HepG2 (cell line): ENCODE data around the gene HELZ2. TPM values are rescaled to one million over a fixed set of nuclear protein-coding genes. Genes with fewer than 3 reads are reported as not detected.

Source experiments
- ATF7 ChIP-seq, 2 experiments: fragments of 450-650 bp in 1 of 2; sonication (generic) in 1 of 2; formaldehyde crosslinking in 1 of 2; IDR thresholded peaks; 2 replicates each; pipeline versions ENCODE4 v1.4.0 to v1.6.1; 2016 to 2020; ENCODE audit warnings: antibody characterized with exemption in 1 of 2, mild to moderate bottlenecking in 1 of 2, missing genetic modification reagents in 1 of 2
- CBX1 ChIP-seq: IDR thresholded peaks from one replicate; pipeline ENCODE4 v1.6.1; 2016; ENCODE audit warnings: antibody characterized with exemption, low read depth
- CBX5 ChIP-seq: sonication (generic); formaldehyde crosslinking; IDR thresholded peaks from 2 replicates; pipeline ENCODE4 v1.4.0; 2020; ENCODE audit warnings: missing genetic modification reagents, borderline replicate concordance
- HIVEP1 ChIP-seq: sonication (generic); formaldehyde crosslinking; IDR thresholded peaks from 2 replicates; pipeline ENCODE4 v1.4.0; 2020; ENCODE audit warnings: mild to moderate bottlenecking, missing genetic modification reagents
- HNF4A ChIP-seq: sonication (generic); formaldehyde crosslinking; IDR thresholded peaks from 2 replicates; pipeline ENCODE4 v1.4.0; 2020; ENCODE audit warnings: missing genetic modification reagents
- HOXA5 ChIP-seq: sonication (generic); formaldehyde crosslinking; IDR thresholded peaks from 2 replicates; pipeline ENCODE4 v1.4.0; 2020; ENCODE audit warnings: missing genetic modification reagents
- KLF11 ChIP-seq: IDR thresholded peaks from 2 replicates; pipeline ENCODE4 v1.6.1; 2016; ENCODE audit warnings: missing compliant biosample characterization
- MZF1 ChIP-seq: sonication (generic); formaldehyde crosslinking; IDR thresholded peaks from 2 replicates; pipeline ENCODE4 v1.8.1; 2023; ENCODE audit warnings: mild to moderate bottlenecking, missing genetic modification reagents, borderline replicate concordance
- RELA ChIP-seq: sonication (generic); formaldehyde crosslinking; IDR thresholded peaks from 2 replicates; pipeline ENCODE4 v1.4.0; 2020; ENCODE audit warnings: missing genetic modification reagents
- ZNF20 ChIP-seq: sonication (generic); formaldehyde crosslinking; IDR thresholded peaks from 2 replicates; pipeline ENCODE4 v1.4.0; 2020; ENCODE audit warnings: mild to moderate bottlenecking, moderate library complexity, missing genetic modification reagents
- ZNF367 ChIP-seq: sonication (generic); formaldehyde crosslinking; IDR thresholded peaks from 2 replicates; pipeline ENCODE4 v1.4.0; 2020; ENCODE audit warnings: missing genetic modification reagents, borderline replicate concordance
- ZNF501 ChIP-seq: sonication (generic); formaldehyde crosslinking; IDR thresholded peaks from 2 replicates; pipeline ENCODE4 v1.5.1; 2020; ENCODE audit warnings: mild to moderate bottlenecking, moderate library complexity, missing genetic modification reagents
- ZNF747 ChIP-seq: sonication (generic); formaldehyde crosslinking; IDR thresholded peaks from 2 replicates; pipeline ENCODE4 v1.8.1; 2023; ENCODE audit warnings: missing genetic modification reagents, mild to moderate bottlenecking, borderline replicate concordance
- ZSCAN25 ChIP-seq: sonication (generic); formaldehyde crosslinking; IDR thresholded peaks from 2 replicates; pipeline ENCODE4 v1.8.0; 2022; ENCODE audit warnings: mild to moderate bottlenecking, missing genetic modification reagents
- ZSCAN29 ChIP-seq: sonication (generic); formaldehyde crosslinking; conservative IDR thresholded peaks from 2 replicates; pipeline ENCODE4 v1.4.0; 2020; ENCODE audit warnings: mild to moderate bottlenecking, missing genetic modification reagents
- polyA plus RNA-seq, 8 experiments: library from polyadenylated mRNA; depleted of rRNA in 3 of 8; stranded (reverse) in 7 of 8; unstranded in 1 of 8; fragments of >200 nt; fragmentation: Illumina TruSeq in 4 of 8; extraction: Trizol in 4 of 8; gene quantifications; 2 replicates each; pipeline versions ENCODE4 v1.2.1 to v1.2.3, GENCODE V29; 2011 to 2016; ENCODE audit warnings: low read depth in 4 of 8, missing spikeins in 1 of 8, mixed read lengths in 1 of 8; ENCODE audit not compliant: insufficient read depth in 1 of 8
- total RNA-seq, 5 experiments: library from RNA; depleted of rRNA; stranded (reverse); fragments of >200 nt; fragmentation: Illumina TruSeq; extraction: Trizol; gene quantifications; 2 replicates each; pipeline ENCODE4 v1.2.3, GENCODE V29; 2016; ENCODE audit warnings: low read depth in 1 of 5
- TF ChIP-seq, protein P1 (sequence below): sonication (generic); formaldehyde crosslinking; IDR thresholded peaks from 2 replicates; pipeline ENCODE4 v1.4.0; 2020; ENCODE audit warnings: mild to moderate bottlenecking, missing genetic modification reagents
- TF ChIP-seq, protein P2 (sequence below): sonication (generic); formaldehyde crosslinking; IDR thresholded peaks from 2 replicates; pipeline ENCODE4 v1.8.1; 2023; ENCODE audit warnings: mild to moderate bottlenecking, missing genetic modification reagents, borderline replicate concordance
- TF ChIP-seq, protein P3 (sequence below): sonication (generic); formaldehyde crosslinking; IDR thresholded peaks from 2 replicates; pipeline ENCODE4 v1.8.0; 2022; ENCODE audit warnings: mild to moderate bottlenecking, missing genetic modification reagents, moderate library complexity
- TF ChIP-seq, protein P4 (sequence below): sonication (generic); formaldehyde crosslinking; IDR thresholded peaks from 2 replicates; pipeline ENCODE4 v1.4.0; 2020; ENCODE audit warnings: missing genetic modification reagents
- TF ChIP-seq, protein P5 (sequence below): fragments of 450-650 bp; IDR thresholded peaks from 2 replicates; pipeline ENCODE4 v1.6.1; 2017
- TF ChIP-seq, protein P6 (sequence below): sonication (generic); formaldehyde crosslinking; conservative IDR thresholded peaks from 2 replicates; pipeline ENCODE4 v1.4.0; 2020; ENCODE audit warnings: missing genetic modification reagents

HELZ2 gene
- total and polyA plus RNA-seq, 2 of the 13 experiments (the other 11 are each of a cell fraction or from before 2014, with no cell fraction given) = 9.6 to 10.1 TPM

DNA sequence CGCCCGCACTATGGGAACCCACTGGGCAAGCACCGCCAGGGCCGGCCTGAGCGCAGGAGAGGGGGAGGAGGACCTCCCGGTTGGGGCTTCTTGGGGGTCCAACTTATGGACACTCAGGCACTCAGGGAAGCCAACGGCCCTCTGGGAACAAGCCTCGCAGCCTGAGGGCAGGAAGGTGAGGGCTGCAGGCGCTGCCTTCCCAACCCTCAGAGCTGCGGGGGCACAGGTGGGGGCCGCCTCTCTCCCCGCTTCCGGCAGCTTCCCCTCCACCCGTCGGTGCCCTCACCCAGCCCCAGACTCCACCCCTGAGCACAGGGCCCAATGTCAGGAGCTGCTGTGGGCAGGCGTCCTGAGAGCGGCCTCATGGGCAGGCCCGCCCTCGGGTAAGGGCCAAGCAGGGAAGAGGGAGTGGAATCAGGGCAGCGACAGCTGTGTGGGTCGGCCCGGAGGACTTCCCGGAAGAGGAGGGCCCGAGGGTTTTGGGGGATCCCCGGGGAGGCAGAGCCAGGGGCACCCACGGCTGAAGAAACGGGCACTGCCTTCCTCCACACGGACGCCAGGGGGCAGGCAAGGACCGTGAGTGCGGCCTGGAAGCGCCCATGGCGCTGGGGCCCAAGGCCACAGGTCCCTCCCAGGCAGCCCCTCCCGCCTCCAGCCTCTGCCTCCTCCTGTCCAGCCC, 36.4 kb downstream of the HELZ2 start (continued):
- TF ChIP-seq, protein P1, sequence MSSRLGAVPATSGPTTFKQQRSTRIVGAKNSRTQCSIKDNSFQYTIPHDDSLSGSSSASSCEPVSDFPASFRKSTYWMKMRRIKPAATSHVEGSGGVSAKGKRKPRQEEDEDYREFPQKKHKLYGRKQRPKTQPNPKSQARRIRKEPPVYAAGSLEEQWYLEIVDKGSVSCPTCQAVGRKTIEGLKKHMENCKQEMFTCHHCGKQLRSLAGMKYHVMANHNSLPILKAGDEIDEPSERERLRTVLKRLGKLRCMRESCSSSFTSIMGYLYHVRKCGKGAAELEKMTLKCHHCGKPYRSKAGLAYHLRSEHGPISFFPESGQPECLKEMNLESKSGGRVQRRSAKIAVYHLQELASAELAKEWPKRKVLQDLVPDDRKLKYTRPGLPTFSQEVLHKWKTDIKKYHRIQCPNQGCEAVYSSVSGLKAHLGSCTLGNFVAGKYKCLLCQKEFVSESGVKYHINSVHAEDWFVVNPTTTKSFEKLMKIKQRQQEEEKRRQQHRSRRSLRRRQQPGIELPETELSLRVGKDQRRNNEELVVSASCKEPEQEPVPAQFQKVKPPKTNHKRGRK (CRISPR knock-in tag) = no peak
- TF ChIP-seq, protein P2, sequence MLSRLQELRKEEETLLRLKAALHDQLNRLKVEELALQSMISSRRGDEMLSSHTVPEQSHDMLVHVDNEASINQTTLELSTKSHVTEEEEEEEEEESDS (CRISPR knock-in tag) = 0 out of 2 replicates have a peak, but pooled peaks have one; percentile 79
- TF ChIP-seq ATF7 (IDR thresholded peaks at IDR 0.05) = no peak
- TF ChIP-seq ATF7 (CRISPR knock-in tag; IDR thresholded peaks at IDR 0.05) = 0 out of 2 replicates have a peak, but pooled peaks have one; percentile 15
- peak; percentile 95 for TF ChIP-seq ZSCAN25 (CRISPR knock-in tag)
- TF ChIP-seq MZF1 (CRISPR knock-in tag) = peak; percentile 95
- TF ChIP-seq, protein P3, sequence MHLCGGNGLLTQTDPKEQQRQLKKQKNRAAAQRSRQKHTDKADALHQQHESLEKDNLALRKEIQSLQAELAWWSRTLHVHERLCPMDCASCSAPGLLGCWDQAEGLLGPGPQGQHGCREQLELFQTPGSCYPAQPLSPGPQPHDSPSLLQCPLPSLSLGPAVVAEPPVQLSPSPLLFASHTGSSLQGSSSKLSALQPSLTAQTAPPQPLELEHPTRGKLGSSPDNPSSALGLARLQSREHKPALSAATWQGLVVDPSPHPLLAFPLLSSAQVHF (CRISPR knock-in tag) = no peak
- TF ChIP-seq HOXA5 = peak; percentile 92; the same call in 1 of the 2 replicates
- peak; percentile 98; the same call in 1 of the 2 replicates for TF ChIP-seq RELA (CRISPR knock-in tag)
- TF ChIP-seq, protein P4, sequence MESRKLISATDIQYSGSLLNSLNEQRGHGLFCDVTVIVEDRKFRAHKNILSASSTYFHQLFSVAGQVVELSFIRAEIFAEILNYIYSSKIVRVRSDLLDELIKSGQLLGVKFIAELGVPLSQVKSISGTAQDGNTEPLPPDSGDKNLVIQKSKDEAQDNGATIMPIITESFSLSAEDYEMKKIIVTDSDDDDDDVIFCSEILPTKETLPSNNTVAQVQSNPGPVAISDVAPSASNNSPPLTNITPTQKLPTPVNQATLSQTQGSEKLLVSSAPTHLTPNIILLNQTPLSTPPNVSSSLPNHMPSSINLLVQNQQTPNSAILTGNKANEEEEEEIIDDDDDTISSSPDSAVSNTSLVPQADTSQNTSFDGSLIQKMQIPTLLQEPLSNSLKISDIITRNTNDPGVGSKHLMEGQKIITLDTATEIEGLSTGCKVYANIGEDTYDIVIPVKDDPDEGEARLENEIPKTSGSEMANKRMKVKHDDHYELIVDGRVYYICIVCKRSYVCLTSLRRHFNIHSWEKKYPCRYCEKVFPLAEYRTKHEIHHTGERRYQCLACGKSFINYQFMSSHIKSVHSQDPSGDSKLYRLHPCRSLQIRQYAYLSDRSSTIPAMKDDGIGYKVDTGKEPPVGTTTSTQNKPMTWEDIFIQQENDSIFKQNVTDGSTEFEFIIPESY (CRISPR knock-in tag) = peak; percentile 88
- TF ChIP-seq HNF4A (CRISPR knock-in tag) = peak; percentile 54
- 0 out of 2 replicates have a peak, but pooled peaks have one; percentile 50 for TF ChIP-seq ZSCAN29 (CRISPR knock-in tag)
- TF ChIP-seq KLF11 (CRISPR knock-in tag) = peak; percentile 75; the same call in 1 of the 2 replicates
- peak; percentile 96 for TF ChIP-seq ZNF501 (CRISPR knock-in tag)
- no peak for TF ChIP-seq ZNF747 (CRISPR knock-in tag)
- TF ChIP-seq CBX5 (CRISPR knock-in tag) = peak; percentile 83; the same call in 1 of the 2 replicates
- TF ChIP-seq ZNF367 (CRISPR knock-in tag) = peak; percentile 69; the same call in 1 of the 2 replicates
- TF ChIP-seq CBX1 = peak; percentile 74
- TF ChIP-seq, protein P5, sequence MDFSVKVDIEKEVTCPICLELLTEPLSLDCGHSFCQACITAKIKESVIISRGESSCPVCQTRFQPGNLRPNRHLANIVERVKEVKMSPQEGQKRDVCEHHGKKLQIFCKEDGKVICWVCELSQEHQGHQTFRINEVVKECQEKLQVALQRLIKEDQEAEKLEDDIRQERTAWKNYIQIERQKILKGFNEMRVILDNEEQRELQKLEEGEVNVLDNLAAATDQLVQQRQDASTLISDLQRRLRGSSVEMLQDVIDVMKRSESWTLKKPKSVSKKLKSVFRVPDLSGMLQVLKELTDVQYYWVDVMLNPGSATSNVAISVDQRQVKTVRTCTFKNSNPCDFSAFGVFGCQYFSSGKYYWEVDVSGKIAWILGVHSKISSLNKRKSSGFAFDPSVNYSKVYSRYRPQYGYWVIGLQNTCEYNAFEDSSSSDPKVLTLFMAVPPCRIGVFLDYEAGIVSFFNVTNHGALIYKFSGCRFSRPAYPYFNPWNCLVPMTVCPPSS = no peak
- TF ChIP-seq, protein P6, sequence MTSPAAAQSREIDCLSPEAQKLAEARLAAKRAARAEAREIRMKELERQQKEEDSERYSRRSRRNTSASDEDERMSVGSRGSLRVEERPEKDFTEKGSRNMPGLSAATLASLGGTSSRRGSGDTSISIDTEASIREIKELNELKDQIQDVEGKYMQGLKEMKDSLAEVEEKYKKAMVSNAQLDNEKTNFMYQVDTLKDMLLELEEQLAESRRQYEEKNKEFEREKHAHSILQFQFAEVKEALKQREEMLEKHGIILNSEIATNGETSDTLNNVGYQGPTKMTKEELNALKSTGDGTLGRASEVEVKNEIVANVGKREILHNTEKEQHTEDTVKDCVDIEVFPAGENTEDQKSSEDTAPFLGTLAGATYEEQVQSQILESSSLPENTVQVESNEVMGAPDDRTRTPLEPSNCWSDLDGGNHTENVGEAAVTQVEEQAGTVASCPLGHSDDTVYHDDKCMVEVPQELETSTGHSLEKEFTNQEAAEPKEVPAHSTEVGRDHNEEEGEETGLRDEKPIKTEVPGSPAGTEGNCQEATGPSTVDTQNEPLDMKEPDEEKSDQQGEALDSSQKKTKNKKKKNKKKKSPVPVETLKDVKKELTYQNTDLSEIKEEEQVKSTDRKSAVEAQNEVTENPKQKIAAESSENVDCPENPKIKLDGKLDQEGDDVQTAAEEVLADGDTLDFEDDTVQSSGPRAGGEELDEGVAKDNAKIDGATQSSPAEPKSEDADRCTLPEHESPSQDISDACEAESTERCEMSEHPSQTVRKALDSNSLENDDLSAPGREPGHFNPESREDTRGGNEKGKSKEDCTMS (CRISPR knock-in tag) = no peak; the same call in 1 of the 2 replicates
- peak; percentile 99 for TF ChIP-seq HIVEP1 (CRISPR knock-in tag)
- TF ChIP-seq ZNF20 = no peak
